Fibroblast of skin of scalp (primary cell): ENCODE measurements around the gene LHFPL6. TPM values are rescaled to one million over a fixed set of nuclear protein-coding genes. Genes with fewer than 3 reads are reported as not detected.

Experiments
- DNase-seq: peaks from one replicate; pipeline ENCODE4 v3.0.0-alpha.2; 2013
- polyA plus RNA-seq, 2 experiments: library from polyadenylated mRNA; unstranded; fragments of 120-200 nt; gene quantifications; one replicate each; pipeline ENCODE4 v1.2.1, GENCODE V29; 2013; ENCODE audit not compliant: insufficient read length in 2 of 2

The LHFPL6 gene
- 47.4 TPM for polyA plus RNA-seq (2013, experiment 1 of 2; ENCODE audit: insufficient read length)
- polyA plus RNA-seq (2013, experiment 2 of 2; ENCODE audit: insufficient read length) = 47.8 TPM

DNA sequence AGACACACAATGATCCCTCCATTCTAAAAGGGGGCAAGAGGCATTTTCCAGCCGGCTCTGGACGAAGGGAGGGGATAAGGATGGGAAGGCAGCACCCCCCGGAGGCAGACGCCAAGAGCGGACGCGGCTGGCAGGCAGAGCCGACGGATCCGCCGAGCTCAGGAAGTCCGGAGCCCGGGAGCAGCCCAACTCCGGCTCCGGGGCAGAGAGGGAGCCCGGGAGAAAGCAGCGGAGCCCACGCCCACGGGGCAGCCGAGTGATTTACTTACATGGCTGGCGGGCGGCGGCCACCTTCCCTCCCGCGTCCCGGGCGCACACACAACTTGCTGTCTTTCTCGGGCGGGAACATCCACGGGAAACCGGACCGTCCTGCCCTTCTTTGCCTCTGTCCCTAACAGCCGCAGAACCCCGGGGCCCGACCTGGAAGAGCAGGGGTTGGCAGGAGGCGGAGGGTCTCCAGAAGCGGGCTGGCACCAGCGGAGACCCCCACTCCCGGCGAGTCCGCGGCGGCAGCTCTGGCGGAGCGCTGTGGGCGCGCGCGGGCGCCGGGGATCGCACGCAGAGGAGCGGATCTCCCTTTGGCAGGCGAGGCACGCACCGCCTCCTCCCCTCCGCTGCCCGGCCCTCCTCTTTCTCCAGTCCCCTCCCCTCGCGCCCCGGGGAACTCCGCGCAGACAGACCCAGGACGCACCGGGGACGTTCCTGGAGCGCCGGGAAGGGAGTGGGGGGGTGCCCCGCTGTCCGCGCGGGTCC is at the start of gene LHFPL6:
LHFPL6 (minus strand) TSS at position 580 of the 753 bp plus-strand sequence.
- peak; percentile 85 for DNase-seq

DNA sequence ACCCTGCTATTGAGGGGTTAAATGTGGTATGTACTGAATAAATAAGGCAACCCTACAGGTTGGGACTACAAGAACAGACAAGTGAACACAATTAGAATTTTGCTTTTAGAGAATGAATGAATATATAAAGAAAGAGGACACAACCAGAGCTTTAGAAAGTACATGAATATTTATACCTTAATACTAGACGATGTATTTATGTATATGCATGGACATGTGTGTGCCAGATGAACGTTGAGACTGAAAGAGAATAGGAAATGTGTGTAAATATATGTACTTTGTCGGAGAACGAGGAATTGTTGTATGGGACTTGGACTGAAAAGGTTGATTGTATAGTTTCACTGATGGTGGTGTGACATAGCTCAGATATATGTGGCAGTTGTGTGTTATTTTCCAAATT is 43.1 kb upstream of the LHFPL6 start:
- DNase-seq = no peak

DNA sequence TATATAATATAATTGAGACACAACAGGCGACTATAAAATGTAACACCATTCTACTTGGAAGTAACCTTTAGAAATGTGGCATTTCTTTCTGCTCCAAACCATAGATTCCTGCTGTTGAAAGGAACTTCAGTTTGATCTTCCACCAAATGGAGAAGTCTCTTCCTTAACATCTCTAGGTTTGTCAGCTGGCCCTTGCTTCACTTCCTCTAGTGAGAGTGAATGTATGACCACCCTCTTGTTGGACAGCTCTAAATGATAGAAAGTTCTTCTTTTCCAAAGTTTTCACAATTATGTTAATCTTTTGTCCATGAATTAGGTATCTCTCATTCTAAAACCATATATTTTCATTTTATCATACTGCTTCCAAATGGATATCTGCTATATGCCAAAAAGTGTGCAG is 38.7 kb upstream of the LHFPL6 start:
- DNase-seq = no peak

DNA sequence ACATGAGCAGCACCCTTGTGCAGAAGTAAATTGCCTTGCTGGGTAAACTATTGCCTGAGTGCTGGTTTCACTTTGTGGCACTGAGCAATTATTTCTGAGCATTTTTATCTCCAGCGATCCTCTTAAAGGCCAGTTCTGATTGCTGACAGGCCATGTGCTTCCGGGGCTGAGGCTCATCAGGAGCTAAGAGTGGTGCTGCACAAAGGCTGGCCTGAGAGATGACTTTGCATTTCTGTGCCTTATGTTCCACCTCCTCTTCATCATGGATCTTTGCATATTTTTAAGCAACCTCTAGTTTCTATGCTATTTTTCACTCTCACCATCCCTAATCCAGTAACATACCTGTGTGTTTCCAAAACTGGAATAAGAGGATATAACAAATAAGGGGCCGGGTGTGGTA is 34.9 kb upstream of the LHFPL6 start:
- no peak for DNase-seq

DNA sequence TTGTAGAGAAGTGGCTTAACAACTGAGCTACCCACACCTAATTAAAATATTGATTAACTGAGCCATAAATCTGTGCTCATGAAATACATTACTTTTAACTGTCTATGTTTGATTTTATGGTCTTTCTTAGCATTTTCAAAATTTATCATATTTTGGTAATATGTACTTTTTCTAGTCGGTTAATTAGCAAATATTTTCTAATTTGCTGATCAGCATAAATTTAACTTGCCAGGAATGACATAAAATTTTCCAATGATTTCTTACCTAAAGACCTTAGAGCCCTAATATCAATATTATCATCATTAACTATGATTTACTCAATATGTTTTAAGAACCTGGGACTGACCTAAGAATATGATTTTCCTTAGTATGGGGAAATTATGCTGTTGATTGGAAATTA is 32.6 kb upstream of the LHFPL6 start:
- DNase-seq = no peak

DNA sequence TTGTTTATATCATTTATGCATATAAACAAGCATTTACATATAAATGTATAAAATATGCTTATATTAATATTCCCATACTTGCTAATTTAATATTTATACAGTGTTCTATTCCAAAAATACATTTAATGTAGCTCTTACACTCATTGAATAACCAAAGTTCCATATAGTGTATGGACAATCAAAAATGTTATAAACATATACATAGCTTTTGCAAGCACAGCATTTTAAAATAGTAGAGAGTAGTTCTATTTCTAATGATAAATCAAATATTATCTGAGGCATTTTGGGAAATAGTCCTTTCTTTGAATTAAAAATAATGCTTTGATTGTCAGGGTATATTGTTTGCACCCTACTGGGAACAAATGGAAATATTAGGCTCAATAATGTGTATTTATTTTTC is 30.0 kb upstream of the LHFPL6 start:
- no peak for DNase-seq

DNA sequence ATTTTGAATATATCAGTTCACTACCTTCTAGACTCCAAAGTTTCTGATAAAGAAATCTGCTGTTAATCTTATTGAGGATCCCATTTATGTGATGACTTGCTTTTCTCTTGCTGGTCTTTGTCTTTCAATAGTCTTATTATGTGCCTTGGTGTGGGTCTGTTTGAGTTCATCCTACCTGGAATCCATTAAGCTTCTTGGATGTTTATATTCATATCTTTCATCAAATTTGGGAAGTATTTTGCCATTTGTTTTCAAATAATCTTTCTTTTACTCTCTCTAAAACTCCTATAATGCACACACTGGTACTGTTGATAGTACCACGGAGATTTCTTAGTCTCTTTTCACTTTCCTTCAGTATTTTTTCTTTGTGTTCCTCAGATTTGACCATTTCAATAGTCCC is 28.3 kb upstream of the LHFPL6 start:
- DNase-seq = no peak

DNA sequence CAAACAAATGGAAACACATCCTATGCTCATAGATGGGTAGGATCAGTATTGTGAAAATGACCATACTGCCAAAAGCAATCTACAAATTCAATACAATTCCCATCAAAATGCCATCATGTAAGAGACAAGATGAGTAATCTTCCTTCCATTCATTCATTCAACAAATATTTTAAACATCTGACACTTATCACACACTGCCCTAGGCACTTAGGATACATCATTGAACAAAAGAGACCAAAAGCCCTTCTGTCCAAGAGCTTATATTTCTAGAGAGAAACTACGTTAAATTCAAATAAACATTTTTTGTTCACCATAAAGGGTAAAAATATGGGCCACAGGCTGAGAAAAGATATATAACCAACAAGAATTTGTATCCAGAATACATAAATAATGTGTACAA is 20.5 kb upstream of the LHFPL6 start:
- no peak for DNase-seq

DNA sequence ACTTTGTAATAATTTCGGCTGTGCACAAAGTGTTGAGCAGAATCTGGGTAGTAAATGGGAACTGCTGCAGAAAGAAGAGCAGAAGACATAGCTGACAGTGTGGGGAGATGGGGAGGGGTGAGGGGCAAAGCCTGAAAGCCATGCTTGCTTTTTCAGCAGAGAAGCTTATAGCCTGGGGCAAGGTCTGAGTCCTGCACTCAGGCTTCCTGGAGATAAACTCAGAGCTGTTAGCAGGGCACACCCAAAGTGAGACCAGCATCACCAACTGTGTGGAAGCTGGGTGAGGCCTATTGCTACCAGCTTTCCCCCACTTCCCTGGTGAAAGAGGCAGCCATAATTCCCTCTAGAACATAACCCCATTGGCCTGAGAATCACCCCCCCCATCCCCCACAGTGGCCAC is 15.6 kb upstream of the LHFPL6 start:
- DNase-seq = no peak

DNA sequence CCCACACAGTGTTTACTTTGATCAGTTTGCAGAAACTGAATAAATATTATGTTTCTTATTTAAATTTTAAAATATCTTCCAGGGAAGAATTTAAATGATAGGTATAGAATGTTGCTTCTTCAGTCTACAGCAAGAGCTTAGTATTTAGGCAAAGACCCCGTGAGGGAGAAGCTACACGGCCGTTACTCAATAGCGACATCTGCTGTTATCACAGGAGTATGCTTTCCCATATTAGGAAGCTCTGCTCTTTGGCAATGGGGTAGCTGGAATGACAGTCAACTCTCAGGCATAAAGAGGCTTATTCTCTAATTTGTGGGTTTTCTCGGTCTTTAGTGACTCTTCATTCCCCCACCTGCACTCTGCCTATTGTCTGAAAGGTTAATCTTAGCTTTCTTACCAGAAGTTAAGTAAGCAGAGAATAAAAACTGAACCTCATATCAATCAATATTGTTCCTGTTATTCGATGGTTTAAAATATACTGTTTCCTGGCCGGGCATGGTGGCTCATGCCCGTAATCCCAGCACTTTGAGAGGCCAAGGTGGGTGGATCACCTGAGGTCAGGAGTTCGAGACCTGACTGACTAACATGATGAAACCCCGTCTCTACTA is 13.2 kb upstream of the LHFPL6 start:
- DNase-seq = peak; percentile 69

DNA sequence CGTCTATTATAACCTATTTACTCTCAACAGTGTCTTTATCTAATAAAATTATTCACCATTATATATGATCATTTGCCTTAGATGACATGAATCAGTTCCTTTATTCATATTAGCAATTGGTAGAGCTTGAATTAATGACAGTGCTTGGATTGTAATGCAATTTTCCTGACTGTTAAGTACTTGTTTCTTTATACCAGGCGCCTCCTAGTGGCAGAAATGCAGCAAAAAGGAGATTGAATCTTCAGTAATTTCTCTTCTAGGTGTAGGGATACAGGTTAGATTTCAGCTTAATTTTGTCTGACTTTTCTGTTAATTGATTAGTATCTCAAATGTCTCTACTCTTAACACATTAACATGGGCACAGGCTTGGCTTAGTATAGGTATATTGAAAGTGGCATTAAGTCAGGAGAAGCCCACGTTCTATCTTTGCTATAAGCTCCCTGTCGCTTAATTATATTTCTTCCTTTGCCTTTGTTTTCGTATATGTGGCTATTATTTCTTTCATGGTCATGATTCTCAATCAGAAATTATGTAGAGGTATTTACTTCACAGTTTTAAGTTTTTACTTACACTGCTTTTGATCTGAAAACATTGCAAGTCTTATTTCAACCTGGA is 9.1 kb upstream of the LHFPL6 start:
- peak; percentile 71 for DNase-seq

DNA sequence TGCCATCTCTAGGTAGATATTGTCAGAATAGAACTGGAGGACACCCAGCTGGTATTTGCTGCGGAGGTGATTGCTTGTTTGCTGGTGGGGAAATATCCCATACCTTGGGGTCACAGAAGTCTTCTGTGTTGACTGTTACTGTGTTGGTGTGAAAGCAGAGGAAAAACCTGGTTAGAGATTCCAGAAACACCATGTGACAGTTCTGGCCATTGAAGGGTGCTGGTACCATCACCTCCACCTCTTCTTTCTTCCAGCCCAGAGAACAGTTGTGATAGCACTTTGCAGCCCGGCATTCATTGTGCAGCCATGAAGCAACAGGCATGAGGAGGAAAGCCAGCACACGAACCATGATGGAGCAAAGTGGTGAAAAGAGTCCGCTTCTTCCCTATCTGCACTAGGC is 4.9 kb upstream of the LHFPL6 start:
- DNase-seq = no peak

DNA sequence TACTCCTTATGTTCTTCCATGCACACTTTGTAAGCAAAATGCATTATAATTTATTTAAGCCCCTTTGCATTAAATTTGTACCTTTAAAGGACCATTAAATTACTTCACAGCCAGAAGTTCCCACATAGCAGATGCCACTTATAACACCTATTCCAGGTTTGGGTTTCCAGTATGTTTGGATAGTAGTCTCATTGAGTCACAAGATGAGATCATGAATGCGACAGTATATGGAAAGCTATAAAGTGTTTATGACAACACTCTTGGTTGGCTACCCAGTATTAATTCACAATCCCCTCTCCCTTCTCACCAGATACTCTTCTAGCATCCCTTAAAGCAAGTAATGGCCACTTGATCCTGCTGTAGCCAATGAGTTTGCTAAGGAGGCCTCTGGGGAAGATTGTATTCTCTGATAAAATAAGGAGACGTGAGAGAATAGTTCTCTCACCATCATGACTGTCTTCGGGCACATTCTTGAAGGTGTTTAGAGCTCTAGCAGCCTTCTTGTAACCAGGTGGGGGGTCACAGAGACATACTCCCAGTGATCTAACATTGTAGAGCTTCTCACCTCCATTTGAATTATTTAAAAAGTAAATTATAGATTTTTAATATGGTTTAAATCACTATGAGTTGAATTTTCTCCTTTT is 2.8 kb upstream of the LHFPL6 start:
- no peak for DNase-seq

DNA sequence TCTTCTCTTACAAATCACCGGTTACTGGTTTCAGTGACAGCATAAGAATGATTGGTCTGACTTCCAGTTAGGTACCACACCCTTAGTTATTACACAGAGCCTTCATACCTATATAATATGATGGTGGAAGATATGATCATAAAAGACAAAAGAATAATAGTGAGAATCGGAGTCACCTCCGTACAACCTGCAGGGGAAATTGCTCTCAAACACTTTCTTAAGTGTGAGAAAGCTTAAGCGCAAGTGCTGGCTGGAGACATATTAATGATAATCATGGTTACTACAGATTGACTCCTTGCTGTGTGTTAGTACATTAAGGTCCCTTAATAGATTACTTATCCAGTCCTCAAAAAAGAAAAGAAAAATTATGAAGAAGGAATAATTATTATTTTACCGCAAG is 1.8 kb upstream of the LHFPL6 start:
- DNase-seq = no peak

DNA sequence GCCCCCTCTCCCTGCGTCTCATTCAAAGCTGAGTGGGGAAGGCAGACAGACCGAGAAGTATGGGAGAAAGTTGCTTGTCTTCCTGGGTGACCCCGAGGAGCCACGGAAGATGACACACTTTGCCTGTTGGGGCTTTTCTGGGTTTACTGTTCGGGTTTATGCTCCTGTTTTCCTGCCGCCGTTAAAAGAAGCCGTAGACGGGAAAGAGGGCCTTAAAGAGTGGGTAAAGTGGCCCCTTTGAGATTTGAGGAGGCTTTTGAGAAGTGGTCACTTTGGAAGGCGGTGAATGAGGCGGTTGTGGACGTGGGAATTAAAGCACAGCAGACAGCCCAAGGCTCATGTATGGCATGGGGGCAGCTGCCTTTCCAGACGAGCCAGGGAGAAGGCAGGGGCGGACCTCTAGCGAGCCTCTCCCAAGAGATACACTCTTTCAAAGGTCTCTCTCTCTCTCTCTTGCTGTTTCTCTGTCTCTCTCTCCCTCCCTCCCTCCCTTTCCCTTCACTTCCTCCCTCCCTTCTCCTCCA is 493 bp upstream of the LHFPL6 start:
- DNase-seq = peak; percentile 35

DNA sequence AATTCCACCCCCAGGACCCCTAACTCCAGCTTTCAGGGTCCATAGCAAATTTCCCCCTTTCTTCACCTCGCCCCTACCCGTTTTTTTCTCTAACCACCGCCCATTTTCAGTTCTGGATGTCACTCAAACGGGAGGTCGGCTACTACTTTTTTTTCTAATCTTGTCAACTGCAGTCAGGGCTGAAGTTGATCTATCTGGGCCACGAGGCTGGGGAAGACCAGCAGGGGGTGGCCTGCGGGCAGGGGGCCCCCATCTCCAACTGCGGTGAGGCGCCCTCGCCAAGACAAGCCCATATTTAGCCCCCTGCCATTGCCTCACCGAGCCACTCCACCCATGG is 748 bp downstream of the LHFPL6 start:
- DNase-seq = no peak

DNA sequence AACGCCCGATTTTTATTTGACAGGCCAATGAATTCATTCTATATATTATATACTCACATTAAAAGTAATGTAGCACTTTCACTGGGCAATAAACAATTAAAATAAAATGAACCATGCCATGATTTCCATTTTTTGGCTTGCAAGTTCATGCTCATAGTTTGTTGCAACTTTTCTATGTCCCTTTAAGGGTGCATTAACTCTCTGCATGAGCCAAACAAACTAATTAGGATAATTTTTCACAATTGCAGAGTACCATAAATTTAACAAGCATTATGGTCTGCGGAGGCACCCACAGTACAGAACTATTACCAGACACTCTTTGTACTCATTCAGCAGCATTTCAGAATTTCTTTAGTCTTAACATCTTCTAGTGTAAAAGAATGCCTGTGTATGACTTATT is 1.4 kb downstream of the LHFPL6 start:
- DNase-seq = no peak

DNA sequence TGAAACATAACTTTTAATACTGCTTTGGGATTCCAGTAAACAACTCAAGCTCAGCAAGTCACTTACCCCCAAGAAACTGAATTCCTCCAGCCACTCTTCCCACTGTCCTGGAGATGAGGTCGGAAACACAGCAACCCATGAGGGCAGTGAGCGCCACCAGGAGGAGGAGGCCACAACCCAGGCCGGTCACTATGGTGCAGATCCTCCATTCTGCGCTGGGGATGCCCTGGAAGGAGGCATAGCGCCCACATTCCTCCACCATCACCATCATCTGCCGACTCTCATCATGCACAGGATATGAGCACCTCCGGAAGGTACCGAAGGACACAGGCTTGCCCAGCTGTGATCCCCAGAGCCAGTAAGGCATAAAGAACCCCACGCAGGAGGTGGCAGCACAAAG is 2.2 kb downstream of the LHFPL6 start:
- peak; percentile 33 for DNase-seq

DNA sequence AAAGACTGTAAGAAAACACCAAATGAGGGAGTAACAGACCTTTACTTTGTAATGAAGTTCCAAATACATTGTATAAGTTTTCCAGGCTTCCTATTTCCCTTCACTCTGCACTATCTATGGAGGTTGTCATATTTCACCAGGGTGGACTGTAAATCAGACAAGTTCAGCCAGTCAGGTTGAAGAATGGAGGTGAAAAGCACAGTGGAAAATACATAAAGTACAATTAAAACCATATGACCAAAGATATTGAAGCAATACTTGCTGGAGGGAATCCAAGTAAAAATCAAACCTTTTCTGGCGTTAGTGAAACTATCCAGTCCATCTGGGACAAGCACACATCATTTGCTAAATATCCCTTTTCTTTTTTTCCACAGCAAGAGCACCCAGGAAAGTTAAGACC is 3.2 kb downstream of the LHFPL6 start:
- no peak for DNase-seq

DNA sequence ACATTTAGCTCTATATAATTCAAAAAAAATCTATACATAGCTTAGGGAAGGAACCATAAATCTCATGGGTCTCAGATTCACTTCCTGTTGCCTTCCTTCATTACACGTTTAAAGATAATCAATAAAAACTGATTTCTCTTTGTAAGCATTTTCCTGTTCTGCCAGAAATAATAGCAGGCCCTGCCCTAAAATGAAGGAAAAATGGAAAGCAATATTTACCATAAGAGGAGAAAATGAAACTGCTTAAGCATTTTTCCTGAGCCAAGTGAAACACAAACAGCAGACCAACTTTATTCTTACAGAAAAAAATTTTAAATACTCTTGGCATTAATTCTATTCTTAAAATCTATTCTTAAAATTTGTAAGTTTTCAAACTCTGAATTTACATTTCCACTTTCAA is 4.0 kb downstream of the LHFPL6 start:
- DNase-seq = no peak

DNA sequence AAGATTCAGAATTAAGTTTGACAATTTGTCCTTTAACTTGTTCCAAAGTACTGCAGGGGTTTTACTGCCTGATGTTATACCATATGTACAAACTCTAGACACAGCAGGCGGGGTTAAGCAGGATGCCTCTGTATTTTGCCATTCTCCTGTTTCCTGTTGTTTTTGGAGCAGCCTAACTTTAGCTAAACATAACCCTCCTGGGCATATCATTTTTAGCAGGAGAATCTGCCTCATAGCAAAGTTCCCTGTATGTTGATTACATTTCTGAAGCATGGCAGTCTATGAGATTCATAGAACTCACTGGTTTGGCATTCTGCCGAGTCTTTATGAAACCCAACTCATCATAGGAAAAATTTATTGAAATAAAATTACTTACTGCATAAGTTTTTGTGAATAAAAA is 5.2 kb downstream of the LHFPL6 start:
- DNase-seq = peak; percentile 83

DNA sequence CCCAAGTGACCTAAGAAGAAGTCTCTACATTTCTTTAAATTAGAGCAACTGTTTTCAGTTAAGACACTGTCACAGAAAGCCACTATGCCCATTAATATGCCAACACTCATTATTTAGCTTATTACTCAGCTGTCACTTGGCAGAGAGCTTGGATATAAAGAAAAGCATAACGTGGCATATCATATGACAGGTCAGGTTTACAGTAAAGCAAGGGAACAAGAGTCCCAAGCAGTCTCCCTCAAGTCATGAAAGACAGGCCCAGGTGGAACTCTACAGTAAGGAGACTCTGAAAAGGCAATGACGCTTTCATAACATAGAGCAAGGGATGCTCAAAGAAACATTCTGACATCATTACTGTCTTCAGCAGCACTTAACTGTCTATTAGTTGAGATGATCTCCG is 6.3 kb downstream of the LHFPL6 start:
- no peak for DNase-seq

DNA sequence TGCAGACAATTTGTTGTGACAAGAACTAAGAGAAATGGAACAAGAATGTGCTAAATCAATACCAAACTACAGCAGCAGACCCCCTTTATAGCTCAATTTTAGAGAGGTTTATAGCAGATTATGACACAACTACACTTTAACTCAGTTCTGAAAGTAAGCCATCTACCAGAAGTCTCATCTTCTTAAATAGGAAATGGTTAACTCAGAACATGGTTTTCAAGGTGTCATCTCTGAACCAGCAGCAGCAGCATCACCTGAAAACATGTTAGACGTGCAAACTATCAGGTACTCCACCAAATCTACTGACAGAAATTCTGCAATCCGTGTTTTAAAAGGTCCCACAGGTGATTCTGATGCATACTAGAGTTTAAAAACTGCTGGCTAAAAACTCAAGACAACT is 6.8 kb downstream of the LHFPL6 start:
- no peak for DNase-seq
